Measurements from ENCODE around the gene ATAT1.

DNA sequence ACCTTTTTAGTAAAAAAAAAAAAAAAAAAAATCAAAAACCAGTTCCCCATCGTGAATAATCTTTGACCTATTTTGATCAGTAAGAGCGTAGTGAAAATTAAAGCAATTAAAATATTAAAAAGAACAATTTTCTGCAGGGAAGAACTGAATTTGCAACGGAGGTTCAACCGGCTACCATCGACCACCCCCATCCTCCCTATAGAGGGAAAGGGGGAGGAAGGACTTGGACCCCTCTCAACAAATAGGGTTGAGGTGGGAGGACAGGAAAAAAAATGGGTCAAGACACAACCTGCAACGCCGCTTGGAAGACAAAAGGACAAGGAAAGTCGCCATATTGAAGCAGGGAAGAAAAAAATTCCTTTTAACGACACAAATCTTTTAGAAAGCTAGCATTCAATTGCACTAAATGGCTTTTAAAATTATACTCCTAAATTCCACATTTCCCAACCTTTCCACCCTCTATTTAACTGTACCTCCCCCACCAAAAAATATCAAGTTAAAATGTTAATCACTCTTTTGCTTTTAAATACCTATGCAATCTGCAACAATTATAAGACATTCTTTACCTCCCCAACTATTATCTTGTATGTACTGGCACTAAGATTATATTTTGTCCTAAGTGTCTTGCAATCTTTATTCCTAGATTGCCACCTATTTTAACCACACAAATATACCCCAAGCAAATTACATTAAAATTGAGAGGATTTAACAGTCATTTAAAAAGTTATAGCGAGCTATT is 11.3 kb upstream of the ATAT1 start:
- TF ChIP-seq, protein P1, sequence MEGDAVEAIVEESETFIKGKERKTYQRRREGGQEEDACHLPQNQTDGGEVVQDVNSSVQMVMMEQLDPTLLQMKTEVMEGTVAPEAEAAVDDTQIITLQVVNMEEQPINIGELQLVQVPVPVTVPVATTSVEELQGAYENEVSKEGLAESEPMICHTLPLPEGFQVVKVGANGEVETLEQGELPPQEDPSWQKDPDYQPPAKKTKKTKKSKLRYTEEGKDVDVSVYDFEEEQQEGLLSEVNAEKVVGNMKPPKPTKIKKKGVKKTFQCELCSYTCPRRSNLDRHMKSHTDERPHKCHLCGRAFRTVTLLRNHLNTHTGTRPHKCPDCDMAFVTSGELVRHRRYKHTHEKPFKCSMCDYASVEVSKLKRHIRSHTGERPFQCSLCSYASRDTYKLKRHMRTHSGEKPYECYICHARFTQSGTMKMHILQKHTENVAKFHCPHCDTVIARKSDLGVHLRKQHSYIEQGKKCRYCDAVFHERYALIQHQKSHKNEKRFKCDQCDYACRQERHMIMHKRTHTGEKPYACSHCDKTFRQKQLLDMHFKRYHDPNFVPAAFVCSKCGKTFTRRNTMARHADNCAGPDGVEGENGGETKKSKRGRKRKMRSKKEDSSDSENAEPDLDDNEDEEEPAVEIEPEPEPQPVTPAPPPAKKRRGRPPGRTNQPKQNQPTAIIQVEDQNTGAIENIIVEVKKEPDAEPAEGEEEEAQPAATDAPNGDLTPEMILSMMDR (IDR thresholded peaks at IDR 0.05 in 2 of 3, conservative IDR thresholded peaks at IDR 0.05 in 1 of 3; ENCODE audit: control insufficient read depth in 2 of 3, extremely low read depth in 1 of 3, insufficient read depth in 1 of 3, low read depth in 3 of 3, low read length in 3 of 3), result no peak
- peak; percentile 77 for TF ChIP-seq POLR2A (IDR thresholded peaks at IDR 0.05; ENCODE audit: low read depth, low read length)
- no peak for TF ChIP-seq RAD21 (IDR thresholded peaks at IDR 0.05; ENCODE audit: insufficient read depth, low read depth, low read length)
- TF ChIP-seq, protein P2, sequence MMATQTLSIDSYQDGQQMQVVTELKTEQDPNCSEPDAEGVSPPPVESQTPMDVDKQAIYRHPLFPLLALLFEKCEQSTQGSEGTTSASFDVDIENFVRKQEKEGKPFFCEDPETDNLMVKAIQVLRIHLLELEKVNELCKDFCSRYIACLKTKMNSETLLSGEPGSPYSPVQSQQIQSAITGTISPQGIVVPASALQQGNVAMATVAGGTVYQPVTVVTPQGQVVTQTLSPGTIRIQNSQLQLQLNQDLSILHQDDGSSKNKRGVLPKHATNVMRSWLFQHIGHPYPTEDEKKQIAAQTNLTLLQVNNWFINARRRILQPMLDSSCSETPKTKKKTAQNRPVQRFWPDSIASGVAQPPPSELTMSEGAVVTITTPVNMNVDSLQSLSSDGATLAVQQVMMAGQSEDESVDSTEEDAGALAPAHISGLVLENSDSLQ (IDR thresholded peaks at IDR 0.05), result no peak
- TF ChIP-seq TCF7 (IDR thresholded peaks at IDR 0.05; ENCODE audit: borderline replicate concordance), result no peak
- no peak for TF ChIP-seq SRF (IDR thresholded peaks at IDR 0.05; ENCODE audit: low read depth in 2 of 2, low read length in 2 of 2)
- 0 out of 2 replicates have a peak, but pooled peaks have one; percentile 5 for TF ChIP-seq CREB1 (IDR thresholded peaks at IDR 0.05; ENCODE audit: low read depth)
- no peak for TF ChIP-seq CHD4 (IDR thresholded peaks at IDR 0.05)
- no peak for TF ChIP-seq MYC (IDR thresholded peaks at IDR 0.05; ENCODE audit: insufficient read depth, insufficient read length, insufficient replicate concordance, low read length, severe bottlenecking)
- TF ChIP-seq STAT3 (IDR thresholded peaks at IDR 0.05; ENCODE audit: low read depth, low read length), result no peak
- TF ChIP-seq RFX5 (IDR thresholded peaks at IDR 0.05; ENCODE audit: low read depth, low read length), result no peak
- TF ChIP-seq TAF1 (IDR thresholded peaks at IDR 0.05; ENCODE audit: borderline replicate concordance, low read depth, low read length), result no peak
- no peak for TF ChIP-seq SPI1 (IDR thresholded peaks at IDR 0.05; ENCODE audit: borderline replicate concordance, insufficient read depth, low read depth, low read length)
- TF ChIP-seq HDAC2 (IDR thresholded peaks at IDR 0.05), result no peak

Measured in GM12878 (cell line).